GM19395 (cell line): Measurements from ENCODE around the gene WNT10A.
A peak's percentile ranks its signal among the peaks of the same experiment; 100 is the strongest.

Source experiments
- ATAC-seq: cut with Tn5 transposase; IDR thresholded peaks from one replicate; pipeline ENCODE4 v1.9.1; 2021; ENCODE audit warnings: mild to moderate bottlenecking, moderate library complexity; ENCODE audit not compliant: unreplicated experiment

Gene WNT10A

GRCh38 chr2:218876562-218877219, 4.0 kb upstream of the WNT10A start:
- ATAC-seq, result no peak

GRCh38 chr2:218877331-218877730, 3.3 kb upstream of the WNT10A start:
- no peak for ATAC-seq

- ATAC-seq, result no peak
Observed at GRCh38 chr2:218877891-218878290, 2.8 kb upstream of the WNT10A start.

GRCh38 chr2:218878486-218878885, 2.2 kb upstream of the WNT10A start:
- ATAC-seq, result no peak

- peak; percentile 1 for ATAC-seq
Observed at GRCh38 chr2:218878926-218879761, 1.5 kb upstream of the WNT10A start.

GRCh38 chr2:218879776-218880101, 913 bp upstream of the WNT10A start:
- no peak for ATAC-seq

GRCh38 chr2:218880859-218881594, 375 bp downstream of the WNT10A start:
- ATAC-seq, result no peak

GRCh38 chr2:218881744-218882460, 1.2 kb downstream of the WNT10A start:
- no peak for ATAC-seq

GRCh38 chr2:218882461-218882816, 1.8 kb downstream of the WNT10A start:
- ATAC-seq, result no peak

- ATAC-seq, result no peak
Observed at GRCh38 chr2:218882866-218883366, 2.3 kb downstream of the WNT10A start.

- no peak for ATAC-seq
Observed at GRCh38 chr2:218883491-218884490, 3.1 kb downstream of the WNT10A start.

GRCh38 chr2:218884519-218884918, 3.9 kb downstream of the WNT10A start:
- no peak for ATAC-seq

- peak; percentile 71 for ATAC-seq
Observed at GRCh38 chr2:218885981-218886947, 5.6 kb downstream of the WNT10A start.

- no peak for ATAC-seq
Observed at GRCh38 chr2:218887079-218887478, 6.4 kb downstream of the WNT10A start.

- no peak for ATAC-seq
Observed at GRCh38 chr2:218888341-218888740, 7.7 kb downstream of the WNT10A start.

- ATAC-seq, result no peak
Observed at GRCh38 chr2:218889937-218890336, 9.3 kb downstream of the WNT10A start.

GRCh38 chr2:218890369-218890768, 9.7 kb downstream of the WNT10A start:
- ATAC-seq, result no peak

GRCh38 chr2:218891275-218892135, 10.9 kb downstream of the WNT10A start:
- no peak for ATAC-seq
